ENCODE measurements around the gene UIMC1. TPM values are rescaled to one million over a fixed set of nuclear protein-coding genes. Genes with fewer than 3 reads are reported as not detected.

Gene UIMC1
- total and polyA plus RNA-seq, 5 donors from 2014 or later: 18.0 to 80.7 (median 22.9) TPM

- Mint-ChIP-seq H3K4me1 (peaks cover 0 to 10% (median 5%) of the 10 kb centered on the region in 4 donors), H3K9me3 (no peaks in the 10 kb centered on the region), H3K4me3 (no peak overlapping the region), H3K27ac (no peak overlapping the region), H3K27me3 (peaks cover 12% of the 10 kb centered on the region), H3K36me3 (no peaks in the 10 kb centered on the region)
- Histone ChIP-seq H3K4me1 (ENCODE audit: control insufficient read depth, insufficient read depth, low read length, poor library complexity, severe bottlenecking) (peaks cover 2% of the 10 kb centered on the region), H3K27ac (ENCODE audit: insufficient read depth, low read length, poor library complexity, severe bottlenecking) (no peak overlapping the region), H3K4me3 (ENCODE audit: low read depth, low read length) (no peak overlapping the region), H3K9me3 (ENCODE audit: control insufficient read depth in 2 of 2, low read length in 2 of 2) (no peaks in the 10 kb centered on the region), H3K36me3 (ENCODE audit: control insufficient read depth, insufficient read depth, low read length) (no peaks in the 10 kb centered on the region), H3K27me3 (ENCODE audit: control insufficient read depth, insufficient read depth, low read length) (no peaks in the 10 kb centered on the region)
- DNase-seq (no peak), ATAC-seq (ENCODE audit: low read depth in 2 of 2) (no peak)
Measured at GRCh38 chr5:176880366-176881020, 126.1 kb downstream of the UIMC1 start.

DNA sequence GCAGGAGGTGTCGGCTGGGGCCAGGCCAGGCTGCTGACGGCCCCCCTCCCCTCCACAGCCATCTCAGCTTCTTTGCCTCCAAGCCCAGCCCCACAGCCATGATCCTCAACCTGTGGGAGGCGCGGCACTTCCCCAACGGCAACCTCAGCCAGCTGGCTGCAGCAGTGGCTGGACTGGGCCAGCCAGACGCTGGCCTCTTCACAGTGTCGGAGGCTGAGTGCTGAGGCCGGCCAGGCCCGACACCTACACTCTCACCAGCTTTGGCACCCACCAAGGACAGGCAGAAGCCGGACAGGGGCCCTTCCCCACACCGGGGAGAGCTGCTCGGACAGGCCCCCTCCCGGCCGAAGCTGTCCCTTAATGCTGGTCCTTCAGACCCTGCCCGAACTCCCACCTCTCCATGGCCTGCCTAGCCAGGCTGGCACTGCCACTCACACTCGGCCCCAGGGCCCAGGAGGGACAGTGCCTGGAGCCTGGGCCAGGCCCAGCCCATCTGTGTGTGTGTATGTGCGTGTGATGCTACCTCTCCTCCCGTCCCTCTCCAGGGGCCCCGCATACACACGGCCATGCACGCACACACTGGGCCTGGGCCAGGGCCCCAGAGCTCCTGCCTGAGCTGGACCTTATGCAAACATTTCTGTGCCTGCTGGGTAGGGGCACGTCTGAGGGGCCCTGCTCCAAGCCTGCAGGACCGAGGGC, 126.8 kb downstream of the UIMC1 start:
- no peak overlapping the region for H3K27ac Mint-ChIP-seq
- H3K27ac ChIP-seq (ENCODE audit: insufficient read depth, low read length, poor library complexity, severe bottlenecking): no peak overlapping the region
- no peak overlapping the region for H3K4me3 ChIP-seq (ENCODE audit: low read depth, low read length)
- H3K27me3 Mint-ChIP-seq: peaks cover 14% of the 10 kb centered on the region
- no peaks in the 10 kb centered on the region for H3K36me3 Mint-ChIP-seq
- no peaks in the 10 kb centered on the region for H3K9me3 Mint-ChIP-seq
- no peak for ATAC-seq (ENCODE audit: low read depth in 2 of 2)
- H3K4me1 Mint-ChIP-seq: peaks cover 0 to 11% (median 6%) of the 10 kb centered on the region in 4 donors
- no peaks in the 10 kb centered on the region for H3K36me3 ChIP-seq (ENCODE audit: control insufficient read depth, insufficient read depth, low read length)
- no peak overlapping the region for H3K4me3 Mint-ChIP-seq
- DNase-seq: no peak
- H3K9me3 ChIP-seq (ENCODE audit: control insufficient read depth in 2 of 2, low read length in 2 of 2): no peaks in the 10 kb centered on the region
- peaks cover 2% of the 10 kb centered on the region for H3K4me1 ChIP-seq (ENCODE audit: control insufficient read depth, insufficient read depth, low read length, poor library complexity, severe bottlenecking)
- no peaks in the 10 kb centered on the region for H3K27me3 ChIP-seq (ENCODE audit: control insufficient read depth, insufficient read depth, low read length)

DNA sequence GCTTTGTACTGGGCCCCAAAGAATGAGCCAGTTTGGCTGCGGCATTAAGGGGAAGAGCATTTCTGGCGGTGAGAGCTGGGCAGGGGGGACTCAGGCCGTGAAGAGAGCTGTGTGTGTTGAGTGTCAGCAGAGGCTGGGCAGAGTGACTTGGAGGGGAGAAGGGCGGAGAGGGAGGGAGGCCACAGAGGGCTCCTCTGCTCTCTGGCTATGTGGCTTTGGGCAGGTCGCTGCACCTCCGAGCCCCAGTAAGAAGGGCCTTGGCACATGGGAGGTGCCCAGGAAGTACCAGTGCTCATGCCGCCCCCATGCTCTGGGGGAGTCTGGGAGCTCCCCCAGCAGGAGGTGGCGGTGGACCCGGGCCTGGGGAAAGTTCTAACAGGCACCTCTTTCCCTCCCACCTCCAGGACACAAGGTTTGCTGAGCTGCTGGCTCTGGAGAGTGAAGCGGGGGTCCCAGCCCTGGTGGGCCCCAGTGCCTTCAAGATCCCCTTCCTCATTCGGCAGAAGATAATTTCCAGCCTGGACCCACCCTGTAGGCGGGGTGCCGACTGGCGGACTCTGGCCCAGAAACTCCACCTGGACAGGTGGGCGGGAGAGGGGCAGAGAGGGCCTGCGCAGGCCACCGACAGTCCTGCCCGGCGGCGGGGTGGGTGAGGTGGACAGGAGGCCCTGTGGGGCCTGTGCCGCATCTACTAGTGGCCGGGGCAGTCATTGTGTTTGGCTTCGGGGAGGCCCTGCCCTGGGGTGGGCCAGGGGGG, 127.5 kb downstream of the UIMC1 start:
- no peaks in the 10 kb centered on the region for H3K36me3 Mint-ChIP-seq
- no peaks in the 10 kb centered on the region for H3K9me3 ChIP-seq (ENCODE audit: control insufficient read depth in 2 of 2, low read length in 2 of 2)
- peaks cover 0 to 11% (median 6%) of the 10 kb centered on the region in 4 donors for H3K4me1 Mint-ChIP-seq
- peaks cover 14% of the 10 kb centered on the region for H3K27me3 Mint-ChIP-seq
- no peak overlapping the region for H3K4me3 Mint-ChIP-seq
- ATAC-seq (ENCODE audit: low read depth in 2 of 2) (no peak), DNase-seq (no peak)
- H3K27ac ChIP-seq (ENCODE audit: insufficient read depth, low read length, poor library complexity, severe bottlenecking): no peak overlapping the region
- peaks cover 2% of the 10 kb centered on the region for H3K4me1 ChIP-seq (ENCODE audit: control insufficient read depth, insufficient read depth, low read length, poor library complexity, severe bottlenecking)
- H3K4me3 ChIP-seq (ENCODE audit: low read depth, low read length): no peak overlapping the region
- no peak overlapping the region for H3K27ac Mint-ChIP-seq
- H3K36me3 ChIP-seq (ENCODE audit: control insufficient read depth, insufficient read depth, low read length): no peaks in the 10 kb centered on the region
- H3K27me3 ChIP-seq (ENCODE audit: control insufficient read depth, insufficient read depth, low read length): no peaks in the 10 kb centered on the region
- H3K9me3 Mint-ChIP-seq: no peaks in the 10 kb centered on the region

GRCh38 chr5:176878463-176878862, 128.1 kb downstream of the UIMC1 start:
- Histone ChIP-seq H3K9me3 (ENCODE audit: control insufficient read depth in 2 of 2, low read length in 2 of 2) (no peaks in the 10 kb centered on the region), H3K4me3 (ENCODE audit: low read depth, low read length) (no peak overlapping the region), H3K27ac (ENCODE audit: insufficient read depth, low read length, poor library complexity, severe bottlenecking) (no peak overlapping the region), H3K4me1 (ENCODE audit: control insufficient read depth, insufficient read depth, low read length, poor library complexity, severe bottlenecking) (peaks cover 2% of the 10 kb centered on the region), H3K36me3 (ENCODE audit: control insufficient read depth, insufficient read depth, low read length) (no peaks in the 10 kb centered on the region), H3K27me3 (ENCODE audit: control insufficient read depth, insufficient read depth, low read length) (no peaks in the 10 kb centered on the region)
- DNase-seq (no peak), ATAC-seq (ENCODE audit: low read depth in 2 of 2) (no peak)
- Mint-ChIP-seq H3K4me3 (no peak overlapping the region), H3K27ac (no peak overlapping the region), H3K36me3 (no peaks in the 10 kb centered on the region), H3K4me1 (peaks cover 0 to 11% (median 6%) of the 10 kb centered on the region in 4 donors), H3K9me3 (peaks cover 0 to 2% (median 0%) of the 10 kb centered on the region in 7 donors), H3K27me3 (peaks cover 14% of the 10 kb centered on the region)

DNA sequence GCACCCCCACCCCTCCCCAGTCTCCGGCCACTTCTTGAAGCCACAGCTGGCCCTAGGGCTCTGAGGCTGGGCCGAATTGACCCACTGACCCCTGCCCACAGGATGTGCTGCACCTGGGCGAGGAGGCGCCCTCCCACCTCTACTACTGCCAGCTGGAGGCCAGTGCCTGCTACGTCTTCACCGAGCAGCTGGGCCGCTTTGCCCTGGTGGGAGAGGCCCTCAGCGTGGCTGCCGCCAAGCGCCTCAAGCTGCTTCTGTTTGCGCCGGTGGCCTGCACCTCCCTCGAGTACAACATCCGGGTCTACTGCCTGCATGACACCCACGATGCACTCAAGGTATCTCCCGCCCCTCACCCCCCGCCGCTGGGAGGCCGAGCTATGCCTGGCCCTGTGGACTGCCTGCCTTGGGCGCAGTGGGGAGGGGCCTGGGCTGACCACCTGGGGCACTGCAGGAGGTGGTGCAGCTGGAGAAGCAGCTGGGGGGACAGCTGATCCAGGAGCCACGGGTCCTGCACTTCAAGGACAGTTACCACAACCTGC, 128.7 kb downstream of the UIMC1 start:
- no peak for ATAC-seq (ENCODE audit: low read depth in 2 of 2)
- H3K27me3 ChIP-seq (ENCODE audit: control insufficient read depth, insufficient read depth, low read length): no peaks in the 10 kb centered on the region

DNA sequence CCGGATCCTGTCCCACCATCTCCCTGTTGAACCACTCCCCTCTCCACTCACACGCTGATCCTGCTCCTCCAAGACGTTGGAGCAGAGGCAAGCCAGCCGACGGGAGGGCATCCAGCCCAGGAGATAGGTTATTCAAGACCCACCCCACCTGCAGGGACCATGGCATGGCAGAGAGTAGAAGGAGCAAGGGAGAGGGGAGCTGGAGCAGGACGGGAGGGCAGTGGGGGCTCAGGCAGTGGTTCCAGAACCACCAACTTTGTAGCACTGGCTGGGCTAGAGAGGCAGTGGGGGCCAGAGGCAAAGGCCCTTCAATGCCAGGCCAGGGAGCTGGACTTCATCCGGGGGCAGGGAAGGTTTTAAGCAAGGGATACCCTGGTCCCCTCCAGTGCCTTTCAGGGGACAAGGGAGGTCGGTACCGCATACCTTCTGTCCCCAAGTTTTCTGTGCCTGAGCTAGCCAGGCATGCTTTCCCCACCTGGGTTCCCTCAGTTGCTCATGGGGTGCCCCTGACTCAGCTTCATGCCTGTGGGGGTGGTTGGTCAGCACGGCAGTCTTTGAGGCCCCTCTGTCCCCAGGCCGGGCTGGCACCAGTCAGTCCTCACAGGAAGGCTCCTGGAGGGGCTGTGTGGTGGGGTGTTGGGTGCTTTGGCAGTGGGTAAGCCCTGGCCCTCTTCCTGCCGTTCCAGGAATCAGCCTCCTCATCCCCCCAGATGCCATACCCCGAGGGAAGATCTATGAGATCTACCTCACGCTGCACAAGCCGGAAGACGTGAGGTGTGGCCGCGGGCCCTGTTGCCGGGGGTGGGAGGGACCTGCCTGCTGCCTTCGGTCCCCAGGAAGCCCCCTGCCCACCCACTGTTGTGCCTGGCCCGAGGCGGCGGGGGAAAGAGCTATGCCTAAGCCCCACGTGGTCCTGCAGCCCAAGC, 129.8 kb downstream of the UIMC1 start:
- H3K4me3 Mint-ChIP-seq: peak overlapping the region in 1 of 4 donors; percentile 24
- H3K27me3 Mint-ChIP-seq: peaks cover 9% of the 10 kb centered on the region
- no peak overlapping the region for H3K27ac Mint-ChIP-seq
- Histone ChIP-seq H3K4me1 (ENCODE audit: control insufficient read depth, insufficient read depth, low read length, poor library complexity, severe bottlenecking) (peaks cover 2% of the 10 kb centered on the region), H3K9me3 (ENCODE audit: control insufficient read depth in 2 of 2, low read length in 2 of 2) (no peaks in the 10 kb centered on the region), H3K27ac (ENCODE audit: insufficient read depth, low read length, poor library complexity, severe bottlenecking) (no peak overlapping the region), H3K36me3 (ENCODE audit: control insufficient read depth, insufficient read depth, low read length) (no peaks in the 10 kb centered on the region), H3K4me3 (ENCODE audit: low read depth, low read length) (no peak overlapping the region), H3K27me3 (ENCODE audit: control insufficient read depth, insufficient read depth, low read length) (no peaks in the 10 kb centered on the region)
- H3K4me1 Mint-ChIP-seq: peaks cover 0 to 11% (median 6%) of the 10 kb centered on the region in 4 donors
- H3K36me3 Mint-ChIP-seq: no peaks in the 10 kb centered on the region
- DNase-seq (no peak), ATAC-seq (ENCODE audit: low read depth in 2 of 2) (no peak)
- peaks cover 0 to 2% (median 0%) of the 10 kb centered on the region in 7 donors for H3K9me3 Mint-ChIP-seq

More for the DNA sequence above, 128.7 kb downstream of the UIMC1 start:
- H3K4me3 ChIP-seq (ENCODE audit: low read depth, low read length): no peak overlapping the region
- H3K36me3 Mint-ChIP-seq: no peaks in the 10 kb centered on the region
- H3K9me3 Mint-ChIP-seq: peaks cover 0 to 2% (median 0%) of the 10 kb centered on the region in 7 donors
- H3K4me1 Mint-ChIP-seq: peaks cover 0 to 11% (median 6%) of the 10 kb centered on the region in 4 donors
- peaks cover 14% of the 10 kb centered on the region for H3K27me3 Mint-ChIP-seq
- no peak overlapping the region for H3K27ac ChIP-seq (ENCODE audit: insufficient read depth, low read length, poor library complexity, severe bottlenecking)
- no peaks in the 10 kb centered on the region for H3K36me3 ChIP-seq (ENCODE audit: control insufficient read depth, insufficient read depth, low read length)
- no peak for DNase-seq
- H3K4me1 ChIP-seq (ENCODE audit: control insufficient read depth, insufficient read depth, low read length, poor library complexity, severe bottlenecking): peaks cover 2% of the 10 kb centered on the region
- H3K4me3 Mint-ChIP-seq: no peak overlapping the region
- H3K9me3 ChIP-seq (ENCODE audit: control insufficient read depth in 2 of 2, low read length in 2 of 2): no peaks in the 10 kb centered on the region
- H3K27ac Mint-ChIP-seq: no peak overlapping the region
